Liver (tissue), 9 donors: ENCODE results near the gene MCCC1. TPM values are rescaled to one million over a fixed set of nuclear protein-coding genes. Genes with fewer than 3 reads are reported as not detected.
"Not testable (repeated sequence)": the region's sequence is repeated elsewhere in the genome, so short reads cannot be mapped to it uniquely, and the experiment has no call there.

Experiments
- DNase-seq: peaks from one replicate; pipeline ENCODE4 v3.0.0-alpha.2; 2017; ENCODE audit warnings: low spot score
- H3K27ac ChIP-seq, 2 donors: one replicate each; pipeline ENCODE4 v1.7.0; 2013; ENCODE audit warnings: inconsistent platforms in 2 of 2, low read length in 2 of 2, control low read depth in 1 of 2, low read depth in 1 of 2, mild to moderate bottlenecking in 1 of 2
- H3K27me3 ChIP-seq, 4 donors: one replicate each; pipeline versions ENCODE4 v1.6.1 to v1.7.0; 2013; ENCODE audit warnings: low read length in 3 of 4, inconsistent platforms in 1 of 4, mild to moderate bottlenecking in 1 of 4, moderate library complexity in 1 of 4; ENCODE audit not compliant: control insufficient read depth in 4 of 4, insufficient read depth in 4 of 4
- H3K36me3 ChIP-seq, 4 donors: one replicate each; pipeline versions ENCODE4 v1.6.1 to v1.7.0; 2013; ENCODE audit warnings: low read length in 3 of 4, mild to moderate bottlenecking in 3 of 4, low read depth in 1 of 4, moderate library complexity in 1 of 4; ENCODE audit not compliant: control insufficient read depth in 4 of 4, insufficient read depth in 3 of 4
- H3K4me1 ChIP-seq, 4 donors: one replicate each; pipeline versions ENCODE4 v1.6.1 to v1.7.0; 2013; ENCODE audit warnings: low read length in 3 of 4, mild to moderate bottlenecking in 3 of 4, moderate library complexity in 1 of 4; ENCODE audit not compliant: control insufficient read depth in 4 of 4, insufficient read depth in 4 of 4
- H3K4me3 ChIP-seq, 3 donors: one replicate each; pipeline versions ENCODE4 v1.6.1 to v1.7.0; 2013; ENCODE audit warnings: low read length in 3 of 3, control low read depth in 1 of 3, low read depth in 1 of 3, mild to moderate bottlenecking in 1 of 3
- H3K9ac ChIP-seq, 2 donors: one replicate each; pipeline ENCODE4 v1.7.0; 2013; ENCODE audit warnings: low read length in 2 of 2, mild to moderate bottlenecking in 2 of 2, moderate library complexity in 2 of 2, control low read depth in 1 of 2, low read depth in 1 of 2
- H3K9me3 ChIP-seq, 4 donors: one replicate each; pipeline versions ENCODE4 v1.6.1 to v1.7.0; 2013; ENCODE audit warnings: low read length in 3 of 4; ENCODE audit not compliant: control insufficient read depth in 4 of 4
- ATF3 ChIP-seq: IDR thresholded peaks from 2 replicates; pipeline ENCODE4 v1.6.1; 2016; ENCODE audit warnings: antibody characterized with exemption
- FOXA2 ChIP-seq: IDR thresholded peaks from 2 replicates; pipeline ENCODE4 v1.6.1; 2016; ENCODE audit warnings: antibody characterized with exemption
- GABPA ChIP-seq, 2 donors: IDR thresholded peaks in 1 of 2; conservative IDR thresholded peaks in 1 of 2; 2 replicates each; pipeline ENCODE4 v1.6.1; 2016; ENCODE audit warnings: antibody characterized with exemption in 2 of 2, mild to moderate bottlenecking in 1 of 2, moderate library complexity in 1 of 2
- HNF4A ChIP-seq, 2 donors: conservative IDR thresholded peaks; 2 replicates each; pipeline ENCODE4 v1.6.1; 2016; ENCODE audit warnings: antibody characterized with exemption in 2 of 2, mild to moderate bottlenecking in 2 of 2
- HNF4G ChIP-seq: IDR thresholded peaks from 2 replicates; pipeline ENCODE4 v1.6.1; 2016; ENCODE audit warnings: antibody characterized with exemption
- JUND ChIP-seq, 2 donors: IDR thresholded peaks; 2 replicates each; pipeline ENCODE4 v1.6.1; 2016; ENCODE audit warnings: antibody characterized with exemption in 2 of 2
- MAX ChIP-seq: IDR thresholded peaks from 2 replicates; pipeline ENCODE4 v1.6.1; 2016; ENCODE audit warnings: antibody characterized with exemption
- NR2F2 ChIP-seq: IDR thresholded peaks from 2 replicates; pipeline ENCODE4 v1.6.1; 2016; ENCODE audit warnings: antibody characterized with exemption
- RAD21 ChIP-seq, 2 donors: IDR thresholded peaks; 2 replicates each; pipeline ENCODE4 v1.6.1; 2016; ENCODE audit warnings: antibody characterized with exemption in 2 of 2, mild to moderate bottlenecking in 2 of 2
- REST ChIP-seq: IDR thresholded peaks from 2 replicates; pipeline ENCODE4 v1.6.1; 2016; ENCODE audit warnings: antibody characterized with exemption, mild to moderate bottlenecking
- RXRA ChIP-seq, 2 donors: IDR thresholded peaks; 2 replicates each; pipeline ENCODE4 v1.6.1; 2017 to 2018; ENCODE audit warnings: antibody characterized with exemption in 2 of 2, mild to moderate bottlenecking in 1 of 2
- SP1 ChIP-seq: IDR thresholded peaks from 2 replicates; pipeline ENCODE4 v1.6.1; 2018; ENCODE audit warnings: antibody characterized with exemption, mild to moderate bottlenecking
- TAF1 ChIP-seq: conservative IDR thresholded peaks from 2 replicates; pipeline ENCODE4 v1.6.1; 2016; ENCODE audit warnings: antibody characterized with exemption, mild to moderate bottlenecking
- YY1 ChIP-seq: IDR thresholded peaks from 2 replicates; pipeline ENCODE4 v1.6.1; 2016; ENCODE audit warnings: antibody characterized with exemption, mild to moderate bottlenecking
- ZBTB33 ChIP-seq: IDR thresholded peaks from 2 replicates; pipeline ENCODE4 v1.6.1; 2016; ENCODE audit warnings: antibody characterized with exemption
- WGBS: extraction: QIAGEN DNeasy Blood & Tissue Kit; methylation state at CpG from one replicate; pipeline ENCODE4 v1.1.7; 2013; 5-methylcytosine and 5-hydroxymethylcytosine counted together
- polyA plus RNA-seq, 2 donors: library from polyadenylated mRNA; stranded (reverse) in 1 of 2; unstranded in 1 of 2; fragments of 200-250 nt in 1 of 2; fragments of >200 nt in 1 of 2; fragmentation: Nextera tagmentation in 1 of 2; extraction: Ambion mirVana in 1 of 2; gene quantifications; one replicate each; pipeline versions ENCODE4 v1.2.1 to v1.2.3, GENCODE V29; 2013 to 2015
- total RNA-seq, 2 donors: library from RNA; depleted of rRNA; stranded (reverse); fragments of >200 nt; gene quantifications; one replicate each; pipeline ENCODE4 v1.2.3, GENCODE V29; 2014
- TF ChIP-seq, protein P1 (sequence below): fragments of 150-350 bp; IDR thresholded peaks from 2 replicates; pipeline ENCODE4 v1.5.1; 2017; ENCODE audit warnings: improper control_type of control experiment, low read depth, low read length; ENCODE audit not compliant: missing input control
- donor health status: healthy.
- donor health status: healthy.
- donor health status: healthy.
- donor health status: healthy.
- donor health status: healthy.

The MCCC1 gene
- total and polyA plus RNA-seq, 4 donors = 23.4 to 40.0 (median 34.5) TPM

DNA sequence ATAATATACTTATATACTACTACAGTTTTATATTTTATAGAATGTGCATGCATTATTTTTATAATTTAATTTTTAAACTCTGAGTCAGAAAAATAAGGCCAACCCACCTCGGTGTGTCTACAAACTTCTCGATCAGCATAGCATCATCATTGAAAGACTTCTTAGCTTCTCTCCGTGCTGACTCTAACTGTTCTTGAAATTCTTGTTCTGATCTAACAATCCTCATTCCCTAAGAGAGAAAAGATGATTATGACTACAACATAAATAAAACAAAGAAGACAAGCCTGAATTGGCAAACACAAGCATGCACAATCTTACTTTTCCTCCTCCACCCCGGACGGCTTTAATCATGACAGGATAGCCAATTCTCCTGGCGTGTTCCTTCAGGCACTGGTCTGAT is 28.4 kb downstream of the MCCC1 start (continued):
- TF ChIP-seq ATF3 = no peak
- TF ChIP-seq, protein P1, sequence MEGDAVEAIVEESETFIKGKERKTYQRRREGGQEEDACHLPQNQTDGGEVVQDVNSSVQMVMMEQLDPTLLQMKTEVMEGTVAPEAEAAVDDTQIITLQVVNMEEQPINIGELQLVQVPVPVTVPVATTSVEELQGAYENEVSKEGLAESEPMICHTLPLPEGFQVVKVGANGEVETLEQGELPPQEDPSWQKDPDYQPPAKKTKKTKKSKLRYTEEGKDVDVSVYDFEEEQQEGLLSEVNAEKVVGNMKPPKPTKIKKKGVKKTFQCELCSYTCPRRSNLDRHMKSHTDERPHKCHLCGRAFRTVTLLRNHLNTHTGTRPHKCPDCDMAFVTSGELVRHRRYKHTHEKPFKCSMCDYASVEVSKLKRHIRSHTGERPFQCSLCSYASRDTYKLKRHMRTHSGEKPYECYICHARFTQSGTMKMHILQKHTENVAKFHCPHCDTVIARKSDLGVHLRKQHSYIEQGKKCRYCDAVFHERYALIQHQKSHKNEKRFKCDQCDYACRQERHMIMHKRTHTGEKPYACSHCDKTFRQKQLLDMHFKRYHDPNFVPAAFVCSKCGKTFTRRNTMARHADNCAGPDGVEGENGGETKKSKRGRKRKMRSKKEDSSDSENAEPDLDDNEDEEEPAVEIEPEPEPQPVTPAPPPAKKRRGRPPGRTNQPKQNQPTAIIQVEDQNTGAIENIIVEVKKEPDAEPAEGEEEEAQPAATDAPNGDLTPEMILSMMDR = no peak

DNA sequence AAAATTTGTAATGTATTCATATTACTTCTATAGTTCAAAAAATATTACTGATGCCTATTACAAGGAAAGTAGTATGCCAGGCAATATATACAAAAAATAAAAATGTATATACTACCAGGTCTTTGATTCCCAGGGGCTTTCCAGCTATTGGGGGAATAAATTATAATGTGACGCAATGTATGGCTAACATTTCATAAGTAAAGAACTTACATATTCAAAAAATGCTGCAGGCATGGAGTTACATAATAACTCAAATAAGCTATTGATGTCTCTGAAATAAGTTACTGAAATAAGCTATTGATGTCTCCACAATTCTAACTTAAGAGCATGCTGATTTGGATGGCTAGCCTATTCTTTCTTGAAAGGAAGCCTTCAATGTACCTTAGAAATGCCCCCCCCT is 30.2 kb downstream of the MCCC1 start:
- no peaks in the 10 kb centered on the region for H3K4me1 ChIP-seq
- no peak overlapping the region for H3K4me3 ChIP-seq
- no peak overlapping the region for H3K27ac ChIP-seq
- no peak for TF ChIP-seq ZBTB33
- TF ChIP-seq GABPA (IDR thresholded peaks at IDR 0.05 in 1 of 2, conservative IDR thresholded peaks at IDR 0.05 in 1 of 2) = no peak
- TF ChIP-seq ATF3 = no peak
- TF ChIP-seq RAD21 (IDR thresholded peaks at IDR 0.05) = no peak
- TF ChIP-seq SP1 = no peak
- no peak for TF ChIP-seq HNF4A (conservative IDR thresholded peaks at IDR 0.05)
- no peak for TF ChIP-seq NR2F2
- TF ChIP-seq FOXA2 = no peak
- TF ChIP-seq REST = no peak
- TF ChIP-seq RXRA (IDR thresholded peaks at IDR 0.05) = no peak
- no peak for TF ChIP-seq TAF1
- TF ChIP-seq MAX = no peak
- TF ChIP-seq YY1 = no peak
- TF ChIP-seq HNF4G = no peak
- TF ChIP-seq JUND (IDR thresholded peaks at IDR 0.05) = no peak
- DNase-seq = no peak
- no peaks in the 10 kb centered on the region for H3K9me3 ChIP-seq
- H3K27me3 ChIP-seq = no peaks in the 10 kb centered on the region
- 3% methylated on average over 1 of the region's 1 CpG for WGBS
- H3K36me3 ChIP-seq = peaks cover 4 to 29% (median 22%) of the 10 kb centered on the region in 4 donors
- no peak overlapping the region for H3K9ac ChIP-seq

DNA sequence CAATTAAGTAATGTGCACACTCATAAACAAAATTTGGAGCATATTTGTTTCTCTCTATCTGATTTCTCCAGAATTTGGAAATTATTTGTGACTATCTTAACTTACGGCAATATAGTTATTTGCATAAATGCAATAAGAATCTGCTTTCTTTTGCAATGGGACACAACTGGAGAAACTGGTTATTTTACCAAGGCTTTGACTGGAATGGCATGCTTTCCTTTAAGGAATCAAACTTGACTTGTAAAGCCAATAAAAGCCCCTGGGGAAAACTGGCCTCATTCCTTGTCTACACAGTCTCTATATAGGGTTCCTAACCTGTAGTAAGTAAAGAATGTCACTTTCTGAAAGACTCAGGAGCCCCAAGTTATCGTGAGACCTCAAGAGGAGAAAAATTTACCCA is 32.4 kb downstream of the MCCC1 start:
- not testable (repeated sequence) for DNase-seq, H3K9ac ChIP-seq, H3K9me3 ChIP-seq, H3K4me3 ChIP-seq, H3K27ac ChIP-seq, H3K27me3 ChIP-seq, H3K4me1 ChIP-seq
- peaks cover 4 to 29% (median 20%) of the 10 kb centered on the region in 4 donors for H3K36me3 ChIP-seq
- 98% methylated on average over 2 of the region's 2 CpGs for WGBS
